ENCODE results near the gene ALKBH6. TPM values are rescaled to one million over a fixed set of nuclear protein-coding genes. Genes with fewer than 3 reads are reported as not detected.

Gene ALKBH6
- total RNA-seq (21.5 TPM), polyA plus RNA-seq (ENCODE audit: insufficient read depth, low read depth, low replicate concordance) (21.7 TPM)
- long read RNA-seq, donor 1, partial matches to known transcripts, result 0 of 2 reads
- long read RNA-seq, donor 1, other reads (novel, unspliced or antisense), result 0 of 2 reads
- long read RNA-seq, donor 2, partial matches to known transcripts, result 0 of 3 reads
- long read RNA-seq, donor 2, other reads (novel, unspliced or antisense), result 0 of 3 reads
- long read RNA-seq, donor 3, transcript ALKBH6-202 (7 exons, 973 nt), result major isoform, 6 of 8 reads
- long read RNA-seq, donor 3, partial matches to known transcripts, result 0 of 8 reads
- long read RNA-seq, donor 3, other reads (novel, unspliced or antisense), result 0 of 8 reads
- long read RNA-seq, donor 4, partial matches to known transcripts, result 0 of 2 reads
- long read RNA-seq, donor 4, other reads (novel, unspliced or antisense), result 0 of 2 reads
- long read RNA-seq, donor 5, result 0 reads
- long read RNA-seq, donor 6, partial matches to known transcripts, result 0 of 3 reads
- long read RNA-seq, donor 6, other reads (novel, unspliced or antisense), result 0 of 3 reads
- long read RNA-seq, donor 7, transcript ALKBH6-202 (7 exons, 973 nt), result major isoform, 6 of 13 reads
- long read RNA-seq, donor 7, partial matches to known transcripts, result 2 of 13 reads
- long read RNA-seq, donor 7, other reads (novel, unspliced or antisense), result 4 of 13 reads
- long read RNA-seq, donor 8, partial matches to known transcripts, result 0 of 2 reads
- long read RNA-seq, donor 8, other reads (novel, unspliced or antisense), result 0 of 2 reads
- long read RNA-seq, donor 9, partial matches to known transcripts, result 0 of 1 reads
- long read RNA-seq, donor 9, other reads (novel, unspliced or antisense), result 0 of 1 reads
- long read RNA-seq, donor 10, partial matches to known transcripts, result 0 of 2 reads
- long read RNA-seq, donor 10, other reads (novel, unspliced or antisense), result 0 of 2 reads

DNA sequence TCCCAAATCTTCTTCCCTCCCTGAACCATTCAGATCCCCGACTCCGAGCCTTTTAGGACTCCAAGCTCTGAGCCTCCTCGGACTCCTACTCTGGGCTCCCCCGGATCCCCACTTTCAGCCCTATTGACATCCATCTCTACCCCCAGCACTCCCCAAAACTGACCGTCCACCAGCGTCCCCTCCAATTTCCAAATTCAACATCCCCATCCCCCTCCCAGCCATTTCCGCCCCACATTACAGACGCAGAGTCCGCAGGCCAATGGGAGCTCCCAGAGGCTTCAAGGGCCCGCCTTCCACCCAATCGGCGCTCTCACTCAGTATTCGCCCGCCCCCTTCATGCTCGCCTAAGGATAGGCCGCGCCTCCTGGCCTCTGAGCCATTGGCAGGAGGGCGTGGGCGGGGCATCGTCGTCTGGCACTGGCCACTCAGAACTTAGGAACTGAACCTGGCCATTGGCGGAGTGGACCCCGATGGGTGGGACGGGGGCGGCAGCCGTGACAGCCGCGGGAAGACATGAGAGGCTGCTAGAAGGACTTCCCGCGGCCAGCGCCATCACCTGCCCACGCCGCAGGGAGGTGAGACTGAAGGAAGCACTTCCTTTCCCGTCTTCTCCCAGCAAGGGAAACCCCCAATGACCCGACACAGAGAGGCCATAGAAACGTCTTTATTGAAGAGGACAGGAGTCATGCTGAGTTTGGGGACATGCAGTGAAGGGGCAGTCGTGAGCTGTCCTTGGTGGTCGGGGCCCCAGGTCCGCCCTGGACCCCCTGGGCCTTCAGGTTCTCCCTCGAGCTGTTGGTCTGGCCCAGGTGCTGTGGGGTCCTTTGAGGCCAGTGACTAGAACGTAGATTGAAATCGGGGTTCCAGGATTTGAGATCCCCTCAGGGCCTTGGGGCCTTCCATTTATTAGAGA is at the start of gene ALKBH6:
TSS of gene ALKBH6 (minus strand) at position 202 of the 913 bp plus-strand sequence. CDS start 816 bp downstream, outside the sequence.
- Histone ChIP-seq H3K4me1 (ENCODE audit: control insufficient read depth in 2 of 3, insufficient read depth in 2 of 3, low read depth in 1 of 3, low read length in 3 of 3) (peaks cover 0 to 9% (median 0%) of the 10 kb centered on the region in 3 donors), H3K27me3 (ENCODE audit: control insufficient read depth, insufficient read depth, low read length) (no peaks in the 10 kb centered on the region), H3K9ac (ENCODE audit: low read length in 3 of 3) (peak within 1 kb of the TSS; percentile 88 to 92 (median 92)), H3K4me3 (ENCODE audit: low read length in 3 of 3) (peak within 1 kb of the TSS; percentile 85 to 93 (median 91)), H3K27ac (ENCODE audit: low read depth in 2 of 2, low read length in 2 of 2) (peak within 1 kb of the TSS in 1 of 2 donors; percentile 62), H3K9me3 (ENCODE audit: control insufficient read depth in 2 of 3, insufficient read depth in 1 of 3, low read length in 3 of 3) (no peaks in the 10 kb centered on the region), H3K36me3 (ENCODE audit: control insufficient read depth in 2 of 3, insufficient read depth in 3 of 3, low read length in 3 of 3) (no peaks in the 10 kb centered on the region)
- TF ChIP-seq, protein P1, sequence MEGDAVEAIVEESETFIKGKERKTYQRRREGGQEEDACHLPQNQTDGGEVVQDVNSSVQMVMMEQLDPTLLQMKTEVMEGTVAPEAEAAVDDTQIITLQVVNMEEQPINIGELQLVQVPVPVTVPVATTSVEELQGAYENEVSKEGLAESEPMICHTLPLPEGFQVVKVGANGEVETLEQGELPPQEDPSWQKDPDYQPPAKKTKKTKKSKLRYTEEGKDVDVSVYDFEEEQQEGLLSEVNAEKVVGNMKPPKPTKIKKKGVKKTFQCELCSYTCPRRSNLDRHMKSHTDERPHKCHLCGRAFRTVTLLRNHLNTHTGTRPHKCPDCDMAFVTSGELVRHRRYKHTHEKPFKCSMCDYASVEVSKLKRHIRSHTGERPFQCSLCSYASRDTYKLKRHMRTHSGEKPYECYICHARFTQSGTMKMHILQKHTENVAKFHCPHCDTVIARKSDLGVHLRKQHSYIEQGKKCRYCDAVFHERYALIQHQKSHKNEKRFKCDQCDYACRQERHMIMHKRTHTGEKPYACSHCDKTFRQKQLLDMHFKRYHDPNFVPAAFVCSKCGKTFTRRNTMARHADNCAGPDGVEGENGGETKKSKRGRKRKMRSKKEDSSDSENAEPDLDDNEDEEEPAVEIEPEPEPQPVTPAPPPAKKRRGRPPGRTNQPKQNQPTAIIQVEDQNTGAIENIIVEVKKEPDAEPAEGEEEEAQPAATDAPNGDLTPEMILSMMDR (IDR thresholded peaks at IDR 0.05; ENCODE audit: borderline replicate concordance, extremely low read depth, insufficient read depth), result no peak
- intact Hi-C loops (cut with DNase I), result no loop called here
- DNase-seq (peak; percentile 99 to 100 (median 99)), FAIRE-seq (peak; percentile 99)

GRCh38 chr19:36061367-36061766 is 47.4 kb upstream of the ALKBH6 start:
- FAIRE-seq, result no peak

DNA sequence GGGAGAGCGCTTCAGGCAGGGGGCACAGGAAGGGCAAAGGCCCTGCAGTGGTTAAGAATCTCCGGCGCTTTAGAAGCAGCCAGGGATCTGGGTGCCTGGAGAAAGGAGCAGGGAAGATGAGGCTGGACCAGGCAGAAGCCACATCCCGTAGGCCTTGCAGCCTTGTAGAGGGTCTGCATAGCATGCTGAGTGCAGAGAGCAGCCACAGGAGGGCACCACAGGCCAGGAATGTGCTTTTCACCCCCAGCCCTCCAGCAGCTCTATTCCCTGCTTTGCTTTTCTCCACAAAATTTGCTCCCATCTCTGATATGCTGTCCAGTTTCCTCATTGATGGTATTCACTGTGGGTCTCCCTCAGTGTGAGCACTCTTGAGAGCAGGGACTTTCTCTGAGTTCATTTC is 46.4 kb upstream of the ALKBH6 start:
- FAIRE-seq, result no peak
- Histone ChIP-seq H3K9me3 (ENCODE audit: control insufficient read depth in 2 of 3, insufficient read depth in 1 of 3, low read length in 3 of 3) (no peaks in the 10 kb centered on the region), H3K9ac (ENCODE audit: low read length in 3 of 3) (no peak overlapping the region), H3K4me1 (ENCODE audit: control insufficient read depth in 2 of 3, insufficient read depth in 2 of 3, low read depth in 1 of 3, low read length in 3 of 3) (peaks cover 0 to under 1% (median 0%) of the 10 kb centered on the region in 3 donors), H3K27me3 (ENCODE audit: control insufficient read depth, insufficient read depth, low read length) (no peaks in the 10 kb centered on the region), H3K36me3 (ENCODE audit: control insufficient read depth in 2 of 3, insufficient read depth in 3 of 3, low read length in 3 of 3) (no peaks in the 10 kb centered on the region), H3K27ac (ENCODE audit: low read depth in 2 of 2, low read length in 2 of 2) (no peak overlapping the region), H3K4me3 (ENCODE audit: low read length in 3 of 3) (no peak overlapping the region)
- TF ChIP-seq, protein P1 (IDR thresholded peaks at IDR 0.05; ENCODE audit: borderline replicate concordance, extremely low read depth, insufficient read depth), result peak; percentile 17
- intact Hi-C loops (cut with DNase I), result no loop called here
- no peak for DNase-seq

More at GRCh38 chr19:36061367-36061766, 47.4 kb upstream of the ALKBH6 start:
- H3K27me3 ChIP-seq (ENCODE audit: control insufficient read depth, insufficient read depth, low read length), result no peaks in the 10 kb centered on the region
- H3K4me1 ChIP-seq (ENCODE audit: control insufficient read depth in 2 of 3, insufficient read depth in 2 of 3, low read depth in 1 of 3, low read length in 3 of 3), result no peaks in the 10 kb centered on the region
- no peaks in the 10 kb centered on the region for H3K36me3 ChIP-seq (ENCODE audit: control insufficient read depth in 2 of 3, insufficient read depth in 3 of 3, low read length in 3 of 3)
- no peak overlapping the region for H3K27ac ChIP-seq (ENCODE audit: low read depth in 2 of 2, low read length in 2 of 2)
- intact Hi-C loops (cut with DNase I), result no loop called here
- no peaks in the 10 kb centered on the region for H3K9me3 ChIP-seq (ENCODE audit: control insufficient read depth in 2 of 3, insufficient read depth in 1 of 3, low read length in 3 of 3)
- TF ChIP-seq, protein P1 (IDR thresholded peaks at IDR 0.05; ENCODE audit: borderline replicate concordance, extremely low read depth, insufficient read depth), result no peak
- H3K4me3 ChIP-seq (ENCODE audit: low read length in 3 of 3), result no peak overlapping the region
- no peak for DNase-seq
- no peak overlapping the region for H3K9ac ChIP-seq (ENCODE audit: low read length in 3 of 3)
